NCI-H1417 (cell line): ENCODE data around the gene GABBR2.
"Not testable (repeated sequence)": the region's sequence is repeated elsewhere in the genome, so short reads cannot be mapped to it uniquely, and the experiment has no call there.

Source experiments
- DNase-seq, 3 experiments: peaks; one replicate each; lab custom pipeline; 2025; lab: John Stamatoyannopoulos, UW

GABBR2 gene

GRCh38 chr9:98516205-98516896 is 192.4 kb downstream of the GABBR2 start:
- no peak for DNase-seq

GRCh38 chr9:98515506-98516204 is 193.1 kb downstream of the GABBR2 start:
- DNase-seq = no peak

- DNase-seq = no peak
Observed at GRCh38 chr9:98514841-98515240, 193.9 kb downstream of the GABBR2 start.

- not testable (repeated sequence) for DNase-seq
Observed at GRCh38 chr9:98508217-98508919, 200.4 kb downstream of the GABBR2 start.

- no peak for DNase-seq
Observed at GRCh38 chr9:98506422-98507054, 202.2 kb downstream of the GABBR2 start.

GRCh38 chr9:98504298-98505282 is 204.1 kb downstream of the GABBR2 start:
- peak in 2 of 3 experiments; percentile 46 to 80 for DNase-seq

GRCh38 chr9:98503867-98504266 is 204.9 kb downstream of the GABBR2 start:
- no peak for DNase-seq

- no peak for DNase-seq
Observed at GRCh38 chr9:98502976-98503325, 205.8 kb downstream of the GABBR2 start.

- no peak for DNase-seq
Observed at GRCh38 chr9:98502311-98502975, 206.3 kb downstream of the GABBR2 start.

- no peak for DNase-seq
Observed at GRCh38 chr9:98501819-98502218, 206.9 kb downstream of the GABBR2 start.

- DNase-seq = not testable (repeated sequence)
Observed at GRCh38 chr9:98501259-98501658, 207.5 kb downstream of the GABBR2 start.

- DNase-seq = no peak
Observed at GRCh38 chr9:98500337-98500919, 208.3 kb downstream of the GABBR2 start.

- DNase-seq = no peak
Observed at GRCh38 chr9:98495530-98495929, 213.2 kb downstream of the GABBR2 start.

- peak in 1 of 3 experiments; percentile 7 for DNase-seq
Observed at GRCh38 chr9:98494852-98495251, 213.9 kb downstream of the GABBR2 start.

GRCh38 chr9:98491828-98492227 is 216.9 kb downstream of the GABBR2 start:
- no peak for DNase-seq

GRCh38 chr9:98491231-98491651 is 217.5 kb downstream of the GABBR2 start:
- no peak for DNase-seq

GRCh38 chr9:98488571-98489312 is 220.0 kb downstream of the GABBR2 start:
- DNase-seq = peak in 1 of 3 experiments; percentile 21

- no peak for DNase-seq
Observed at GRCh38 chr9:98485706-98486105, 223.0 kb downstream of the GABBR2 start.

GRCh38 chr9:98484162-98484561 is 224.6 kb downstream of the GABBR2 start:
- DNase-seq = peak in 1 of 3 experiments; percentile 42

- DNase-seq = no peak
Observed at GRCh38 chr9:98482226-98482625, 226.5 kb downstream of the GABBR2 start.
